Airway epithelial cell (primary cell): Measurements from ENCODE around the gene PSMG1. TPM values are rescaled to one million over a fixed set of nuclear protein-coding genes. Genes with fewer than 3 reads are reported as not detected.

Experiments used
- total RNA-seq: library from RNA; depleted of rRNA; stranded (reverse); fragments of >200 nt; gene quantifications from 2 replicates; pipeline ENCODE4 v1.2.3, GENCODE V29; 2015

PSMG1 gene, protein sequence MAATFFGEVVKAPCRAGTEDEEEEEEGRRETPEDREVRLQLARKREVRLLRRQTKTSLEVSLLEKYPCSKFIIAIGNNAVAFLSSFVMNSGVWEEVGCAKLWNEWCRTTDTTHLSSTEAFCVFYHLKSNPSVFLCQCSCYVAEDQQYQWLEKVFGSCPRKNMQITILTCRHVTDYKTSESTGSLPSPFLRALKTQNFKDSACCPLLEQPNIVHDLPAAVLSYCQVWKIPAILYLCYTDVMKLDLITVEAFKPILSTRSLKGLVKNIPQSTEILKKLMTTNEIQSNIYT
- 76.5 and 80.7 TPM in 2 replicates for total RNA-seq

DNA sequence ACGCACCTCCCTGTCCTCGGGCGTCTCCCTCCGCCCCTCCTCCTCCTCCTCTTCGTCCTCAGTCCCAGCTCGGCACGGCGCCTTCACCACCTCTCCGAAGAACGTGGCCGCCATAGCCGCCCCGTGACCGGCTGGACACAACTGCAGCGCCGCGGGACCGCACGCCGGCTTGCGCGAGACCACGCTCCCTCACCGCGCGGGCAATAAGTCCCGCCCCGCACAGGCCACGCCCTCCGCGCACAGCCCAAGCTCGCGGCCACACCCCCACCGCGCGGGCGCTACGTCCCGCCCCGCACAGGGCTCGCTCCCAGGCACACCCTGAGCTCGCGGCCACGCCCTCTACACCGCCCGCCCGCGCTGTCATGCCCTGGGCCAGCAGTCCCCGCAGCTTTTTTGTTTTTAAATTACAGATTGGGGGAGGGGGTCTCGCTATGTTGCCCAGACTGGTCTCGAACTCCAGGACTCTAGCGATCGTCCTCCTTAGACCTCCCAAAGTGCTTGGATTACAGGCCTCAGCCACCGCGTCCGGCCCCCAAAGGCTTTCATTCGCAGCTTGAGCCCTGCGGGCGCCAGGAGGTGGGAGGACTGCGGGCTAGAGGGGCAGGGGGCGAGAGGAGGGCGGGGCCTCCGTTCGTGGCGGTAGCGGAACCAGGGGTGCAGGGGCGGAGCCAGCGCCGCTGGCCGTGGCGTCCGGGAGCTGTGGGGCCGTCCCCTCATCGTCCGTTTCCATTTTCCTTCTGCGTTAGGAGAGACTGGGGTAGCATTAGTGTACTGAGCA is at the start of gene PSMG1:
Gene PSMG1 (minus strand): TSS at position 180 of the 778 bp plus-strand sequence. CDS start 66 bp downstream, at position 114.

Other genes starting within 250 kb of the PSMG1 start
- gene BRWD1, start 130.2 kb upstream of the PSMG1 start, total RNA-seq: 21.9 and 22.1 TPM in 2 replicates
- gene HMGN1, start 165.6 kb upstream of the PSMG1 start, total RNA-seq: 337 and 395 TPM in 2 replicates